Suppressor macrophage treated with lipopolysaccharide for 4 hours (primary cell): ENCODE measurements around the gene PODN.

ENCODE experiments used
- DNase-seq: peaks from one replicate; pipeline ENCODE4 v3.0.0-alpha.2; 2020

The PODN gene

DNA sequence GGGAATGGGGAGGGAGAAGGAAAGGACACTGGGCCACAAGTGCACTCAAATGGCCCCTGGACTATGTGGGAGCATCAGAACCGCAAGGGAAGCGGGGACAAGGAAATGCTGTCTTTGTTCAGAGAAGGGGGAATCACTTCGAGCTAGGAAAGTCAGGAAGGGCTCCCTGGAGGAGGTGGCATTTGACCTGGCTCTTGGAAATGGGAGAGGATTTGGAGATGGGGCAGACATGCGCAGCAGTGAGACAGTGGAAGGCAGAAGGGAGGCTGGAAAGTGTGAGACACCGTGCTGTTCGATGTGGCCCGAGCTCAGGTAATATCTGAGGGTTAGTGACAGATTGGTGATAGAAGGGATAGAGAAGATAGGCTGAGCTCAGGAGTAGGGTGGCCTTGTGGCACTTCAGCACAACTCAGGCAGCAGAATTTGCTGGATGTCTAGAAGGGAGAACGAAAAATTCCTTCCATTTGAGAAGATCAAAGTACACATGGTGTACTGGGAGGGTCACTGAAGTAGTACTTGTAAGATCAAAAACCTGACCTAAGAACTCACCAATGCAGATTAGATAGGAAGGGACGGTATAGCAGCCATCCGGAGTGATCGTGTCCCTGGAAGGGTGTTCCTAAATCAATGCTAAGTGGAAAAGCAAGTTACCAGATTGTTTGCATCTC is 55.1 kb downstream of the PODN start:
- DNase-seq: no peak

DNA sequence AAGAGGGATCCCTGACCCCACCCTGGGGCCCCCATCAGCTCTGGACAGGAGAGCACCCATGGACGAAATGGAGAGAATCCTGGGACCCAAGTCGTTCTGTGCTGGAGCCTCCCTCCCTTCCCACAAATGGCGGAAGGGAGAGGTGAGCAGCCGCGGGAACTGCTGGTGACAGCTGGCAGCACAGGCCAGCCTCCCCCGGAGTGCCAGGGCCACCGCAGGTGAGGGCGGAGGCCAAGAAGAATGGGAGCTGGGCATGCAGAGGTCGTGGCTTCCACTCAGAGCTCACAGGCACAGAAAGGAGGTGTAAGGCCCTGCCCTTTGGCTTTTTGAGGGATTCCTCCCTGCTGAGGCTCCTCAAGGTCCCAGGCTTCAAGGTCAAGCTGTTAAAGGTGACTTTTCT is 55.8 kb downstream of the PODN start:
- no peak for DNase-seq

DNA sequence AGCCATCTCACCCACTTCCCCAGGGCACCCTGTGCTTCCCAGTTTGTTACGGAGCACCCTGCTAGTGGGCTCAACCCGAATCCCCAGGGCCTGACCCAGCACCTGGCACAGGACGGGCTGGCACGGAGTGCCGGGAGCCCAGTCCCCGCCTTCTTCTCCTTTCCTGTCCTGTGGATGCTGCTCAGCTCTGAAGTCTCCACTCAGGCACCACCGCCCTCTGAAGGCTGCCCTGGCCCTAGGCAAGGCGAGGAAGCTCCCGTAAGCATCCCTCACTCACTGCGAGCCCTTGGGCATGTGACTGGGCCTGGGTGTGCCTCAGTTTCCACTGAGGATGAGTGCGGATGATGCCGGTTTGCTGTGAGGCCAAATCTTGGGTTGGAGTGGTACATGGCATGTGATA is 58.6 kb downstream of the PODN start:
- no peak for DNase-seq

DNA sequence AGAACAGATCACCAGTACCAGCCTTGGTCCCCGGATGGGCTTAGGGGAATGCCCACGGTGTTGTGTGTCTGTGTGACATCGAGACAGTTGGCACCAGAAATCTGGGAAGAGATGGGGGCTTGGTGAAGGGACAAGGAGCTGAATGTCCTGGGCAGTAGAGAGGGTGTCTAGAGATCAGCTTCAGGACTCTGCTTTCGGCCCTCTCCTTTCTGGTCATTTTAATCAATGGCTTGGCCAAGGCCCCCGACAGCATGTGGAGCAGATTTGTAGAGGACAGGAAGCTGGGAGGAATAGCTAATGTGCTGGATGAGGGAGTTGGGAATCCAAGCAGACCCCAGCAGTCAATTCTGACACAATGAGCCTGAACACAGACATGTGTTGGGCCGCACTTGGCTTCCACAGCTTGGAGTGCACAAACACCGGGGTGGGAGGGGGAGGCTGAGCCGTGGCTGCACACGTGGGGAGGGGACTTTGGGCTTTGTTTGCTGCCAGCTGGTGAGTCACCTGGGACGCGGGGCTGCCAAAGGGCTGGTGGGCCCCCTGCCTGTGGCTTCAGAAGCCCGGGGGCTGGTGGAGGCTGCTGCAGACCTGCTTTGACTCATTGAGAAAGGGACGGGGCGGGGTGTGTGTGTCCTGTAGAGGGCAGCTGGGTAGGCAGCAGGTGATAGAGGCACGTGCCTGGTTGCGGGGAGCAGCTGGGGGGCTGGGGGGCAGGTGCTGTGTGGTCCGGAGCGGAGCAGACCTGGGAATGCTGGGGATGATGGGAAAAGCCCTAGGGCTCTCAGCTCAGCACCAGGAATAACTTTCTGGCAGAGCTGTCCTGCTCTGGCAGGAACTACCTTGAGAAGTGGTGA is 59.5 kb downstream of the PODN start:
- no peak for DNase-seq

DNA sequence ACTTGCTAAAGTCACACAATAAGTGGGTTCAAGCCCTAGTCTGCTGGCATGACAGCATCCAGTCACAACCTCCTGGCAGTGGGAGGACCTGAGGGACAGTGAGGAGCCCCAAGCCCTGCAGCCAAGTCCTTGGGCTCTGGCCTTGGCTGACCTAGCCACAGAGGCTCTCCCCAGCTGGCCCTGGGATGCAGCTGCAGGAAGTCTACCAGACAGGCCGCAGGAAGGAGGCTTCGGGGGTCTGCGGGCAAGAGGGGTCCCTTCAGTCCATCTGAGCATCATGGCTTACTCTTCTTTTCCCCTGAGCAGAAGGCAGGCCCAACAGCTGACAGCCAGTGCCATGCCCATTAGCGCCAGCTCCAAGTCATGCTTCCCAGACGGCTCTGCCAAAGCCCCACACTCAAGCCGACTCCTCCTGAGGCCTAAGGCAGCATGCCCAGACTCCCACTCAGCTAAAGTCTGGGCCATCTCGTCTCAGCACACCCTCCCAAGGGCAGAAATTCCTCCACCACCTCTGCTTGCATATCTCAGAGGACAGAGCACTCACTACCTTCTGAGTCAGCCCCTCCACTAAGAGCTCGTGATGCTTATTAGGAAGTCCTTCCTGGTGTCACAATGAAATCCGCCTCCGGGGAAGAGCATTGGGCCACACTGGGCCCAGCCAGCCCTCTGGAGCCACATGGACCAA is 60.3 kb downstream of the PODN start:
- DNase-seq: peak; percentile 69

DNA sequence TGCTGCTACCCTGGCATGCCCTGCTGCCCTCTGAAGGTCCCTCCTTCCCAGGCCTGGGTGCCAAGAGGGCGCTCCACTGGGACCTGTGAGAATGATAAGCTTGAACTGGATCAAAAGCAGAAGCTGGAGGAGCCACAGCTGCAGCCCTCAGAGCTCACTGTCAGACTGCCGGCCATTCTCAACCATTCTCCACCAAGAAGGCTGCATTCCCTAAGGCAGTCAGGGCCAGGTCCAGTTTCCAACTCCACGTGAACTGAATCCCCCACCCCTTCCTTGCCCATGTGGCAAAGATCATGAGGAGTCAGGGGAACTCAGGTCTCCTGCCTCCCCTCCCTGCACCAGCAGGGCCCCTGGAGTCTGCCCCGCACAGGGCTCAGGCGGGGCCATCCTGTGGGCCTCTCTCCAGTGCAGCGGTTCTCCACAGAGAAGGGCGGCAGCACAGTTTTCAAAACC is 61.0 kb downstream of the PODN start:
- no peak for DNase-seq

DNA sequence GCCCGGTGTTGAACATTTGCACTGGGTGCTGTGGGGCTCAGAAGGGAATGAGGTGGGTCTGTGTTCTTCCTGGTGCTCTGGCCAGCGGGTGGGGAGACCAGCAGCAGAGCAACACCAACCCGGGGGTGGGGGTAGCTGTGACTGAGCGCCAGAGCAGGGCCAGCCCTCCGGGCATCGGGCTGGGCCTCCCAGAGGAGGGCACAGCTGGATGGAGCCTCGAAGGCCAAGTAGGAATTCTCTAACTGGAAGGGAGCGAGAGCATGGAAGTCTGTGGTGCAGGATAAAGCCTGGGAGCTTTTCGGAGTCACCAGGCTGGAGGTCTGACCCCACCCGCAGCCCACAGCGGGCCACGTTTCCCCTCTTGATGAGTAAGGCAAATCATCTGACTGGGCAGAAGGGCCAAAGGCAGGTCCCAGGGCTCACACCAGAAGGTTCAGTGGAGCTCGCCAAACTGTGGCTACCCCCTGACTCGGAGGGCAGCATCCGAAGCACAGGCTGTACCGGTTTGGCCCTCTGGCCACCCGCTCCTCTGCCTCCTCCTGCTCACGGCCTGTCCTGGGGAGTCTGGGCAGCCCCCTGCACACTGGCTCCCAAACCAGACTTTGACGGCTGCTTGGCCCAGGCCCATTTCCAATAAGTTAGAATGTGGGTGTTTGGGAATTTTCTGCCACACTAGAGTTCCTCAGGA is 61.6 kb downstream of the PODN start:
- DNase-seq: no peak

DNA sequence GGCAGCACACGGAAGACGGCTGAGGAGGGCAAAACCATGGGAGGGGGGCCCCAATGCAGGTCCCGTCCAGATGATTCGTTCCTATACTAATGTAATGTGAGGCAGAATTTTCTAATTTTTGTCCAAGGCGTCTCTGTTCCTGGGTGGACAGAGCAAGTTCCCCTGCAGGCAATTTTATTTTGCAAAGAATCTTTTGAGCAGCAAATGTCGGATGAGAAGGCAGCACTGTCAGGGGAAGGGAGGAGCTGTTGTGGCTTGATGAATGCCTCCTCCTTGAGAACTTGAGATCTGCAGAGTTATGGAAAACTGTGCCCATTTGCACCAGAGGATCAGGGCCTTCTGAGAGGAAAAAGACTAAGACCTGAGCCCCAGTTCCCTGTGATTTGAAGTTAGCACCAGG is 63.1 kb downstream of the PODN start:
- DNase-seq: no peak

DNA sequence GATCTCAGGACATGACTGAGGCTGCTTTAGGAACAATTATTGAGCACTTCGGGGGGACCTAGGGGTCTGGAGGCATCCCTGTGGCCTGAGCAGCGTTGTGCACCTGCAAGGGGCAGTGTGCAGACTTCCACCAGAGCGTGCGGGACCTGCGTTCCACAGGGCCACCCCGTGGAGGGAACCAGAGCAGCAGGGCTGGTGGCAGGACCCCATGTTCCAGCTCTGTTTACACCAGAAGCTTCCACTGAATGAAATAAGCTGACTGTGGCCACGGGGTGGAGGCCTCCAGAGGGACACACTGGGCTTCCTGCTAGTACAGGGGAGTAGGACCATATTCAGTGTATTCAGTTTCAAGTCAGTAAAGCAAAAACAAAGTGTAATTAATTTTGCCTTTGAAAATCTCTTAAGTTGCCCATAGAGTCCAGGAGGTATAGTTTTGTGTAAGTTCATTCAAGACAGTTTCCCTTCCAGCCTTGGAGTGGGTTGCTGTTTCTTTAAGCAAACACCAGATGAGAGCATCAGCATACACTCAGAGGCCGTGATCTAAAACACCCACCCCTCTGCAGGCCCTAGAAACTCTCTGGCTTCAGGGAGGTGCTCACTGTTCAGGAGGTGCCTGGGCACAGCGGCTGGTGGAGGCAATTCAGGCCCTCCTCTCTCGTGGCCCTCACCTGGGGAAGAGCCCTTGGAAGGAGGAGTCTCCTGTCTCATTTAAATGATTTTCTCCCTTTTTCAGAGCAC is 63.8 kb downstream of the PODN start:
- no peak for DNase-seq

DNA sequence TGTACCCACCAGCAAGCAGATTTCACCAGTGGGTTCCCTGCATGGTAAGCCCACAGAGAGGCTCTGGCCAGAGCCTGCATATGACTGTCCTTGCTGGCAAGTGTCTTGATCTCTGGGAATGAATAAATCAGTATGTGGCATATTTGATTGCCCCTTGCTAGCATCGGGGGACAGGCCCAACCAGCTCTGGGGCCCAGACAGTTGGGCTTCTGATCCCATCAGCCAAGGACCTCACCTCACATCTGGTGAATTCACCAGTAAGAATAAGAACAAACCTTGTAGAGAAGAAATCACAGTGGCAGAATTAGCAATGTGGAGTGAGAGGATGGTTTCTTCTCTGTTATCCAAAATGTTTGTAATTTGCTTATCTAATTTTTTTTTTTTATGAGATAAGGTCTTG is 64.5 kb downstream of the PODN start:
- DNase-seq: no peak

DNA sequence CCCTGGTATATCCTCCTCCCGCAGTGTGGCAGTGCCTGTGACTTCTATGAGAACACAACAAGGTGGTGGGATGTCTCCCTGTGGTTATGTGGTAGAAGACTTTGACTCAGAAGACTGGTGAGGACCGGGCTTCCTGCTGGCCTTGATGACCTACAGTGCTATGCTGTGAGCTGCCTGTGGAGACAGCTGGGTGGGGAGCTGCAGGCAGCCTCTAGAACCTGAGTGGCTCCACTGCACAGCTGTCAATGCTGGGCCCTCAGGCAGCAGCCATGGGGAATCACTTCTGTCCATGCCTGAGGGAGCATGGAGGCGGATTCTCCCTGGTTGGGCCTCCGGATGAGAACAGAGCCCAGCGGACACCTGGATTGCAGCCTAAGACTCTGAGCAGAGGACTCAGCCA is 65.5 kb downstream of the PODN start:
- no peak for DNase-seq

DNA sequence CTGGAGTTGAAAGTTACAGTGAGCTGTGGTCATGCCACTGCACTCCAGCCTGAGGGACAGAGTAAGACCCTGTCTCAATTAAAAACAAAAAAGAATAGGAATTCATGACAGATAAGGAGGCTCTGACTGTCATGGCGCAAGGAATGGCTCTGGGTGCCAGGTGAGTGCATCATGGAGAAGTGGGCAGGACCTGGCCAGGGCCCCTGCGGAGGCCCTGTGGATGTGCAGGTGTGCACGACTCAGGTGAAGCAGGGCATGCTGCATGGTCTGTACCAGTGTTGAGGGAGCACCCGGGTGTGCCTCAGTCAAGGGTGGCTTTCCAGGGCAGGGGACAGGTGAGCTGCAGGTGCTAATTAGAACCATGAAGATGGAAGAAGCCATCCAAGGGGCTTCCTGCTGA is 66.4 kb downstream of the PODN start:
- DNase-seq: no peak

DNA sequence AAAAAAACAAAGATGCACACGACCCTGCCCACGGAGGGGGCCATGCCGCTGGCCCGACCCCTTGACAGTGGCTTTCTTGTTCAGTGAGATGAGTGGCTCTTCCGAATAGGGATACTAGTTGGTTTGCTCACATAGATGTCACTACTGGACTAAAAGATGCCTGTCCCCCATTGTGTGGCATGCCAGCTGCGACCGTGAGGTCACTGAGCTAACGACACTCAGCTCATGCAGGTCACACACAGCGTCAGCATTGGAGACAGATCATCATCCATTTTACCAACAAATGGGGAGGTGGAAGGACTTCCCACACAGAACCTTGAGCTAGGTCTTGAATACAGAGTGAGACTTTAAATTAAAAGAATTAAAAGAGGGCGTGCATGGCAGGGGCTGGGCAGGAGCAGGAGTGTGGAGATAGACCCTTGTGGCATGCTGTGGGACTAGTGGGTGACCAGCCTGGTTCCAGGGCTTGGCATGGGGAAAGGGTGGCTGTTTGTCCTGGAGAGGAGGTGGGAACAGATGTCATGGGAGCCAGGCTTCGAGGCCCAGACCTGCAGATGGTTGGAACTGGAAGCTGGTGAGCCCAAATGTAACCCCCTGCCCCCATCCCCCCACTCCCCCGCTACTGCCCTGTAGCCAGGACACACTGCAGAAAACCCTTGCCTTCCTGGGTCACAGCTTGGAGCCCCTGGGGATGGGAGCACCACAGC is 68.0 kb downstream of the PODN start:
- no peak for DNase-seq

DNA sequence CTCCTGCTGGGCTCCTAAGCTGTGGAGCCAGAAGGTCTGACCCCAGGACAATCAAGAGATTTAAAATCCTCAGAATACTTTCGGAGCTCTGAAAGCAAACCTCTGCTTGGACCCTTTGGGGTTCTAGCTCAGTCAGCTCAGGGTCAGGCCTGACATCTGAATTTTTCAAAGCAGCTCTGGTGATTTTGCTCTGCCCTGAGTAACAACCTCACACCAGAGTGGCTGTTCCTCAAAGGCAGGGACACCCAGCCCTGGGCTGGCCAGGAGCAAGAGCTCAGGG is 68.5 kb downstream of the PODN start:
- DNase-seq: no peak

DNA sequence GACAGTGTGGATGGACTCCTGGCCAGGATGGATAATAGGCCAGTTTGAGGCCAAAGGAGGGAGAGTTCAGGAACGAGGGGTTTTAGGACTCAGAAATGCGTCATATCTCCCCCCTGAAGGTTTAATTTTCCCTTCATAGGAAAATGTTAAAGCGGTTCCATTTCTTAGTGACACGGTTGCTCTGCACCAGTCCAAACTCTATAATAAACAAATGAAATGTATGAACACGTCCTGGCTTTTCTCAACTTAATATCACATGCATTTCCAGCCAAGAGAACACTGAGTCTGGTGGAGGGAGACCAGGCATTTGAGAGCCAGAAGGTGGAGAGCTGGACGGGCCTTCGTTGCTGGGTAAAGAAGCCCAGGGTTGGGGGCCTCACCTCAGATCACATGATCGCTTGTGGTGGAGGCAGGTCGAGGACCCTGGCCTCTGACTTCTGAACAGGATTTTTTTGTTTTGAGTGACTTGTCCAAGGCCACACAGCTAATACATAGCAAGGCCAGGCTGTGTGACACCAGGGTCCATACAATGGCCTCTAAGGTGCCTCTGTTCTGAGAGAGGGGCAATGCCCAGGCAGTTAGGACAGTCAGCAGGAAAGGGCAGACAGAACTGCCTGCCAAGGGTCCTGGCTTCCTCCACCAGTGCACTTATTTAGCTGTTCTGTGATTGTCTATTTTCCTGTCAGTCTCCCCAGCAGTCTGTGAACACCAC is 69.0 kb downstream of the PODN start:
- no peak for DNase-seq

DNA sequence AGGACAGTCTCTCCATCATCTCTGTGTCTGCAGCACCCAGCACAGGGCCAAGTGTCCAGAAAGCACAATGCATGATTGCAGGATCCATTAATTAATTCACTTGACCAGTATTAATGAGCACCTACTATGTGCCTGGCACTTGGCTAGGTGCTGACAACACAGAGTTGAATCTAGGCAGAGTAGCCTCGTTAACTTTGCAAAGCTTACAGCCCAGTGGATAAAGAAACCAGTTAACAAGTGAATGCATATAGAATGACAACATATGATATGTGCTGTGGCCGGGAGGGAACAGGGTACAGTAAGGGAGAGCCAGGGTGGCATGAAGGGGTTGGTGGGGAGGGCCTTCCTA is 69.6 kb downstream of the PODN start:
- no peak for DNase-seq

DNA sequence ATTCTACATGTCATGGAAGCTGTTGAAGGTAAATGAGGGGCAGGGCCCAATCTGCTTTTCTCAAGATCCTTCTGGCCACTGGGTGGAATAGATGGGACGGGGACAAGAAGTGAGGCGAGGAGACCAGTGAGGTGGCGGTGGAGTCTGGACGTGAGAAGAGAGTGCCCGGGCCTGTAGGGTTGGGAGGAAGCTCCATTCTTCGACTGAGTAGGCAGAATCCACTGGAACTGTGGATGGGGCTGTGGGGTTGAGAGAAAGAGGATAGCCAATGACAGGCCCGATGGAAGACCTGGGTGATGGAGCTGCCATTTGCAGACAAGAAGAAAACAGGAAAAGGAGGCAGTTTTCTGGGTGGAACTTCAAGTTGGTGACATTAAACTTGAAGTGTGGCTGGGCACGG is 70.2 kb downstream of the PODN start:
- DNase-seq: no peak

DNA sequence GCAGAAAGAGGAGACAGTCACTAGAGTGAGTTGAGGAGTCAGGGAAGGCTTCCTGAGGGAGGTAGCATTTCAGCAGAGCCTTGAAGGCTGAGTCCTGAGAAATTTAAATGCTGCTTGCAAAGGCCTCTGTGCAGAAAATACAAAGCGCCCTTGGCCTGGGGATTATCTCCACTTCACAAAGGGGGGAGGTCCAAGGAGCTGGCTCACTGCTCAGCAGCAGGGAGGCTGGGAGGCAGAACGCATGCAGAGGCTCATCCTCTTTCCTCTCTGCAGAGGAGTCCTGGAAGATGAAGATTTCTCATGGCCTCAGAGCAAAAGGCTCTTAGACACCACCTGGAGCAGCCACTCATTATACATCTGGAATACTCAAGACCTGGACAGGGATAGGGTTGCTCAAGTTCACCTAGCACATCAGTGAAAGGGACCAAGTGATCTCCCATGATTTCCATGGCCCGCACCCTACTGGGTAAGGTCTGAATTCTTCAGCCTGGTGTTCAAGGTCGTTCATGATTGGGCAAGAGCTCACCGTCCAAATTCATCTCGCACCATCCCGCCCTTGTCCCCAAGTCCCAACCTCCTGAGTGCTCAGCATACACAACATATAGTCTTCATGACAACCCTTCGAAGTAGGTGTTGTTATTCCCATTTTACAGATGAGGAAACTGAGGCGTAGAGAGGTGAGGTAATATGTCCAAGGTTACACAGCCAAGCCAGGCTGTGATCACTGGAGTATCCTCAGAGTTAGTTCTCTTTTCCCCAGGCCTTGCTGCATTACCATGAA is 71.4 kb downstream of the PODN start:
- no peak for DNase-seq

DNA sequence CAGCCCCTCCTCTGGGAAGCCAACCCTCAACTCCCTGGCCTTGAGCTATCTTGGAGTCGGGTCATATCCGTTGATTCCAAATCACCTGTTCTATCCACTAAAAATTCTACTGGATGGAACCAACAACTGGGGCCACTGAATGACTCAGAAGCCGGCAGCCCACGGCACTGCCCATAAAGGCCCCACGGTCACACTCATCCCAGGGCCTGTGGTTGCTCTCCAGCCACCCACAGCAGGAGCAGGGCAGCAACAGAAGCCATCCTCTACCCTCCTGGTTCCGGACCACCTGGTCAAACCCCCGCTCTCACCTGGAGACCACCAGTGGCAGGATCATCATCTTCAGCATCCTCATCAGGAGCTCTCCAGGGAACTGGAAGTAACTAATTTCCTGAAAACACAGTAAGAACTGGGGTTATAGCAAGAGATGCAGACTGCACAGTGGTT is 72.1 kb downstream of the PODN start:
- DNase-seq: no peak
